Transverse colon (tissue), 4 donors: Measurements from ENCODE around the gene LMX1B. TPM values are rescaled to one million over a fixed set of nuclear protein-coding genes. Genes with fewer than 3 reads are reported as not detected.

Experiments used
- DNase-seq: peaks from one replicate; pipeline ENCODE4 v3.0.0-alpha.2; 2019
- H3K27ac ChIP-seq, 4 donors: fragments of 200-600 bp; sonication (generic); 2 replicates each; pipeline ENCODE4 v1.5.1; 2016 to 2018; ENCODE audit warnings: inconsistent platforms in 4 of 4
- H3K27me3 ChIP-seq: fragments of 200-600 bp; sonication (generic); 2 replicates; pipeline ENCODE4 v1.5.1; 2017; ENCODE audit warnings: inconsistent platforms
- H3K36me3 ChIP-seq, 4 donors: fragments of 200-600 bp; sonication (generic); 2 replicates each; pipeline ENCODE4 v1.5.1; 2017 to 2019; ENCODE audit warnings: inconsistent platforms in 4 of 4
- H3K4me1 ChIP-seq, 4 donors: fragments of 200-600 bp; sonication (generic); 2 replicates each; pipeline ENCODE4 v1.5.1; 2017 to 2020; ENCODE audit warnings: inconsistent platforms in 4 of 4
- H3K4me3 ChIP-seq, 4 donors: fragments of 200-600 bp; sonication (generic); 1 replicate in 1 of 4; 2 replicates in 3 of 4; pipeline versions ENCODE4 v1.5.1 to v1.6.1; 2017 to 2019; ENCODE audit warnings: inconsistent platforms in 4 of 4
- H3K9me3 ChIP-seq, 2 donors: fragments of 200-600 bp; sonication (generic); 2 replicates each; pipeline ENCODE4 v1.5.1; 2017 to 2019; ENCODE audit warnings: inconsistent platforms in 2 of 2
- EP300 ChIP-seq: sonication (generic); formaldehyde crosslinking; IDR thresholded peaks from one replicate; pipeline ENCODE4 v1.6.1; 2017; ENCODE audit warnings: antibody characterized with exemption, low read depth
- POLR2A ChIP-seq: fragments of 450-650 bp; IDR thresholded peaks from one replicate; pipeline ENCODE4 v1.6.1; 2016; ENCODE audit warnings: antibody characterized with exemption, mild to moderate bottlenecking, moderate library complexity
- POLR2AphosphoS5 ChIP-seq, 3 donors: sonication (generic); formaldehyde crosslinking; IDR thresholded peaks; one replicate each; pipeline ENCODE4 v1.6.1; 2016; ENCODE audit warnings: antibody characterized with exemption in 3 of 3
- WGBS, 2 donors: methylation state at CpG; one replicate each; pipeline ENCODE4 v1.1.5; 2018; ENCODE audit warnings: low coverage in 1 of 2; 5-methylcytosine and 5-hydroxymethylcytosine counted together
- in situ Hi-C, 4 donors: fragments of 200-750 bp; cut with MboI; loops; one replicate each; pipeline versions ENCODE4 v1.15.0 to v1.15.1; 2017; ENCODE audit warnings: low sequenced_read_pairs in 3 of 4, low pct_ligation_motif_present in 1 of 4, low pct_unique_long_range_greater_than_20kb in 1 of 4
- intact Hi-C: fragments of 100-400 bp; cut with DNase I; formaldehyde crosslinking; loops from one replicate; pipeline ENCODE4 v1.15.1; 2023; ENCODE audit warnings: low total_unique reads
- total RNA-seq, 4 donors: library from RNA; depleted of rRNA; stranded (reverse); fragments of >200 nt; gene quantifications; one replicate each; pipeline ENCODE4 v1.1.0, GENCODE V29; 2016
- TF ChIP-seq, protein P1 (sequence below), 5 experiments: fragments of 200-600 bp in 3 of 5; fragments of 450-650 bp in 2 of 5; sonication (generic) in 3 of 5; IDR thresholded peaks; 1 replicate in 2 of 5; 2 replicates in 3 of 5; pipeline ENCODE4 v1.5.1; 2016 to 2017; ENCODE audit warnings: antibody characterized with exemption in 5 of 5, inconsistent platforms in 3 of 5, mild to moderate bottlenecking in 2 of 5, moderate library complexity in 1 of 5

Gene LMX1B
- total RNA-seq, 4 donors from 2014 or later: 0.64 TPM; not detected in 3

GRCh38 chr9:126612813-126613641 lies 701 bp upstream of the LMX1B start:
- DNase-seq: no peak
- no peaks in the 10 kb centered on the region for H3K9me3 ChIP-seq
- no peaks in the 10 kb centered on the region for H3K36me3 ChIP-seq
- H3K27ac ChIP-seq: no peak overlapping the region
- TF ChIP-seq, protein P1, sequence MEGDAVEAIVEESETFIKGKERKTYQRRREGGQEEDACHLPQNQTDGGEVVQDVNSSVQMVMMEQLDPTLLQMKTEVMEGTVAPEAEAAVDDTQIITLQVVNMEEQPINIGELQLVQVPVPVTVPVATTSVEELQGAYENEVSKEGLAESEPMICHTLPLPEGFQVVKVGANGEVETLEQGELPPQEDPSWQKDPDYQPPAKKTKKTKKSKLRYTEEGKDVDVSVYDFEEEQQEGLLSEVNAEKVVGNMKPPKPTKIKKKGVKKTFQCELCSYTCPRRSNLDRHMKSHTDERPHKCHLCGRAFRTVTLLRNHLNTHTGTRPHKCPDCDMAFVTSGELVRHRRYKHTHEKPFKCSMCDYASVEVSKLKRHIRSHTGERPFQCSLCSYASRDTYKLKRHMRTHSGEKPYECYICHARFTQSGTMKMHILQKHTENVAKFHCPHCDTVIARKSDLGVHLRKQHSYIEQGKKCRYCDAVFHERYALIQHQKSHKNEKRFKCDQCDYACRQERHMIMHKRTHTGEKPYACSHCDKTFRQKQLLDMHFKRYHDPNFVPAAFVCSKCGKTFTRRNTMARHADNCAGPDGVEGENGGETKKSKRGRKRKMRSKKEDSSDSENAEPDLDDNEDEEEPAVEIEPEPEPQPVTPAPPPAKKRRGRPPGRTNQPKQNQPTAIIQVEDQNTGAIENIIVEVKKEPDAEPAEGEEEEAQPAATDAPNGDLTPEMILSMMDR (IDR thresholded peaks at IDR 0.05): no peak
- no peak for TF ChIP-seq POLR2A
- no peak for TF ChIP-seq EP300
- no peak for TF ChIP-seq POLR2AphosphoS5 (IDR thresholded peaks at IDR 0.05)
- intact Hi-C loops (loop anchor here (10.0 kb wide), 1 partner anchor 162 kb away; no protein-coding TSS in a partner anchor), in situ Hi-C loops (loop anchor here in 1 of 4 donors (25.0 kb wide), 1 partner anchor 174 kb away; no protein-coding TSS in a partner anchor)
- peak overlapping the region in 2 of 4 donors; percentile 13 to 37 for H3K4me3 ChIP-seq
- H3K4me1 ChIP-seq: peaks cover 6 to 48% (median 33%) of the 10 kb centered on the region in 4 donors
- WGBS, 2 donors: 5% methylated on average over 68 of the region's 68 CpGs; no CpG with 5 or more reads in 1 of the 2 donors
- H3K27me3 ChIP-seq: peaks cover 94% of the 10 kb centered on the region

- Histone ChIP-seq H3K36me3 (no peaks in the 10 kb centered on the region), H3K4me1 (peaks cover 6 to 58% (median 33%) of the 10 kb centered on the region in 4 donors), H3K9me3 (no peaks in the 10 kb centered on the region), H3K27ac (no peak overlapping the region), H3K27me3 (peaks cover 94% of the 10 kb centered on the region), H3K4me3 (no peak overlapping the region)
- in situ Hi-C loops (loop anchor here in 1 of 4 donors (25.0 kb wide), 1 partner anchor 173 kb away; no protein-coding TSS in a partner anchor), intact Hi-C loops (loop anchor here (10.0 kb wide), 1 partner anchor 161 kb away; no protein-coding TSS in a partner anchor)
- TF ChIP-seq, protein P1 (IDR thresholded peaks at IDR 0.05): no peak
- no peak for TF ChIP-seq POLR2A
- TF ChIP-seq POLR2AphosphoS5 (IDR thresholded peaks at IDR 0.05): no peak
- no peak for TF ChIP-seq EP300
- no peak for DNase-seq
- WGBS, 2 donors: 16% methylated on average over 40 of the region's 64 CpGs; no CpG with 5 or more reads in 1 of the 2 donors
Measured at GRCh38 chr9:126614088-126614454, 343 bp downstream of the LMX1B start.

DNA sequence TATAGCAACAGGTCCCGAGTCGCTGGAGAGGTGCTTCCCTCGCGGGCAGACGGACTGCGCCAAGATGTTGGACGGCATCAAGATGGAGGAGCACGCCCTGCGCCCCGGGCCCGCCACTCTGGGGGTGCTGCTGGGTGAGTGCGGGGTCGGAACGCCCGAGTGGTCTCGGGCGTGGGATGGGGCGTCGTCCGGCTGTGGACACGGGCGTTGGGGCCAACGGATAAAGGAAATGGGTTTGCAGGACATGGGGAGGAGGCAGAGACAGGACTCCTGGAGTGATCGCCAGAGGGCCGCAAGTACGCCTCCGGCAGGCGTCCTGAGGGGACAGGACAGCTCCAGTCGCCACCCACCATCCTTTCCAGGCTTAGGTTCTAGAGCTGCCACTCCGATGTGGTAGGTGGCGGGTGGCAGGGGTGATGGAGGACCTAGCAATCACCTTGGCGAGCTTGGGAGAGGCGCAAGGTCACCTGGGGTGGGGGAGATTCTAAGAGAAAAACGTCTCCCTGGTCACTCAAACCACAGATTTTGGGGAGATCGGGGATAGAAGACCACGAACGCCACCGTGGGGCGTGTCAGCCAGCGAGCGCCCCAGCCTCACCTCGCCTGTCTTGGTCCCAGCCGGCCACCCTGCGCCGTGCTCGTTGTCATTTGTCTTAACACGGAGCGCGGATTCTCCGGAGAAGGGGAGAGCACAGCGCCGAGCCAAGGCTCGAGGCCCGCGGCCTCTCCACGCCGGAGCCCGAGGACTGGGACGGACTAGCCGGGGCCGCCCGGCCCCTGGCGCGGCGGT lies 922 bp downstream of the LMX1B start:
- no peak for DNase-seq
- no peaks in the 10 kb centered on the region for H3K9me3 ChIP-seq
- no peak overlapping the region for H3K27ac ChIP-seq
- intact Hi-C loops: loop anchor here (10.0 kb wide), 1 partner anchor 160 kb away; no protein-coding TSS in a partner anchor
- H3K27me3 ChIP-seq: peaks cover 94% of the 10 kb centered on the region
- no peak for TF ChIP-seq POLR2A
- TF ChIP-seq, protein P1 (IDR thresholded peaks at IDR 0.05): no peak
- TF ChIP-seq EP300: no peak
- no peak for TF ChIP-seq POLR2AphosphoS5 (IDR thresholded peaks at IDR 0.05)
- H3K4me3 ChIP-seq: peak overlapping the region in 1 of 4 donors; percentile 24
- WGBS, 2 donors: 12% methylated on average over 60 of the region's 65 CpGs; no CpG with 5 or more reads in 1 of the 2 donors
- in situ Hi-C loops: loop anchor here in 1 of 4 donors (25.0 kb wide), 1 partner anchor 173 kb away; no protein-coding TSS in a partner anchor
- H3K36me3 ChIP-seq: no peaks in the 10 kb centered on the region
- peaks cover 6 to 58% (median 33%) of the 10 kb centered on the region in 4 donors for H3K4me1 ChIP-seq
